SK-N-SH (cell line): ENCODE measurements around the gene SMURF1. TPM values are rescaled to one million over a fixed set of nuclear protein-coding genes. Genes with fewer than 3 reads are reported as not detected.

Source experiments
- CTCF ChIA-PET: fragments of 300-600, 350-600 bp; formaldehyde crosslinking; extraction: SDS; loops from one replicate; lab custom pipeline; 2021; lab: Yijun Ruan, JAX
- POLR2A ChIA-PET: fragments of 350-600 bp; sonication (Branson Sonifier 250); formaldehyde crosslinking; extraction: SDS; loops from one replicate; lab custom pipeline; 2020; ENCODE audit warnings: antibody characterized with exemption, inconsistent platforms; lab: Yijun Ruan, JAX
- DNase-seq: peaks from one replicate; pipeline ENCODE4 v3.0.0; 2012
- H2AFZ ChIP-seq: fragments of 200-600 bp; sonication (generic); 2 replicates; pipeline ENCODE4 v1.8.1; 2016; ENCODE audit warnings: antibody characterized with exemption, mild to moderate bottlenecking, low read depth
- H3F3A ChIP-seq: fragments of 200-600 bp; sonication (generic); replicated peaks from 2 replicates; pipeline ENCODE3; 2016; ENCODE audit warnings: antibody characterized with exemption, mild to moderate bottlenecking; ENCODE audit not compliant: insufficient read depth
- H3K27ac ChIP-seq, 2 experiments: fragments of 200-500 bp in 1 of 2; fragments of 200-600 bp in 1 of 2; sonication (Bioruptor generic) in 1 of 2; sonication (generic), shearing (Covaris generic) in 1 of 2; 2 replicates each; pipeline versions ENCODE4 v1.5.1 to v1.6.1; 2014 to 2016; ENCODE audit warnings: low read depth in 2 of 2, inconsistent platforms in 1 of 2, low read length in 1 of 2, mild to moderate bottlenecking in 1 of 2, mixed read lengths in 1 of 2
- H3K27me3 ChIP-seq: fragments of 200-600 bp; sonication (generic), shearing (Covaris generic); 2 replicates; pipeline ENCODE4 v1.6.1; 2016; ENCODE audit warnings: mixed run types; ENCODE audit not compliant: insufficient read depth
- H3K36me3 ChIP-seq, 2 experiments: fragments of 200-500 bp in 1 of 2; fragments of 200-600 bp in 1 of 2; sonication (Bioruptor generic) in 1 of 2; sonication (generic) in 1 of 2; replicated peaks in 1 of 2; 2 replicates each; pipeline versions ENCODE3 to v1.5.1; 2014 to 2016; ENCODE audit warnings: low read length in 1 of 2, mild to moderate bottlenecking in 1 of 2; ENCODE audit not compliant: insufficient read depth in 2 of 2, control insufficient read depth in 1 of 2
- H3K4me1 ChIP-seq, 2 experiments: fragments of 200-500 bp in 1 of 2; fragments of 200-600 bp in 1 of 2; sonication (Bioruptor generic) in 1 of 2; sonication (generic), shearing (Covaris generic) in 1 of 2; 2 replicates each; pipeline versions ENCODE4 v1.5.1 to v1.6.1; 2014 to 2016; ENCODE audit warnings: low read depth in 1 of 2, low read length in 1 of 2, mixed run types in 1 of 2; ENCODE audit not compliant: insufficient read depth in 2 of 2, control insufficient read depth in 1 of 2
- H3K4me2 ChIP-seq: fragments of 200-600 bp; sonication (generic), shearing (Covaris generic); 2 replicates; pipeline ENCODE4 v1.6.1; 2017; ENCODE audit warnings: mixed run types
- H3K4me3 ChIP-seq, 2 experiments: fragments of 200-500 bp in 1 of 2; fragments of 200-600 bp in 1 of 2; sonication (Bioruptor generic) in 1 of 2; sonication (generic), shearing (Covaris generic) in 1 of 2; 2 replicates each; pipeline versions ENCODE4 v1.5.1 to v1.8.1; 2014 to 2016; ENCODE audit warnings: low read depth in 2 of 2, inconsistent platforms in 1 of 2, low read length in 1 of 2, mild to moderate bottlenecking in 1 of 2, mixed read lengths in 1 of 2, moderate library complexity in 1 of 2
- H3K79me2 ChIP-seq: fragments of 200-600 bp; sonication (generic); 2 replicates; pipeline ENCODE4 v1.8.1; 2017; ENCODE audit warnings: mild to moderate bottlenecking; ENCODE audit not compliant: insufficient read depth
- H3K9ac ChIP-seq: fragments of 200-600 bp; sonication (generic); 2 replicates; pipeline ENCODE4 v1.6.1; 2017; ENCODE audit warnings: mixed run types
- H3K9me2 ChIP-seq: fragments of 200-600 bp; sonication (generic); 2 replicates; pipeline ENCODE4 v1.6.1; 2017; ENCODE audit warnings: mixed run types
- H3K9me3 ChIP-seq: fragments of 200-600 bp; sonication (generic); 2 replicates; pipeline ENCODE4 v1.6.1; 2017; ENCODE audit warnings: mixed run types, mild to moderate bottlenecking, moderate library complexity
- H4K20me1 ChIP-seq: fragments of 200-600 bp; sonication (generic); 2 replicates; pipeline ENCODE4 v1.6.1; 2017; ENCODE audit warnings: mild to moderate bottlenecking, mixed run types; ENCODE audit not compliant: insufficient read depth
- EP300 ChIP-seq, 2 experiments: IDR thresholded peaks; 2 replicates each; pipeline versions ENCODE4 v1.4.0 to v1.6.1; 2012; ENCODE audit warnings: borderline replicate concordance in 1 of 2, low read depth in 1 of 2, low read length in 1 of 2
- EZH2phosphoT487 ChIP-seq: fragments of 200-600 bp; sonication (generic); IDR thresholded peaks from 2 replicates; pipeline ENCODE4 v1.6.1; 2017; ENCODE audit warnings: low read depth, mixed run types, mild to moderate bottlenecking, antibody characterized with exemption, moderate library complexity, borderline replicate concordance
- FOSL2 ChIP-seq: IDR thresholded peaks from 2 replicates; pipeline ENCODE4 v1.4.0; 2012; ENCODE audit warnings: low read depth, mild to moderate bottlenecking, moderate library complexity, borderline replicate concordance
- FOXJ3 ChIP-seq: sonication (generic); formaldehyde crosslinking; IDR thresholded peaks from 2 replicates; pipeline ENCODE4 v1.5.1; 2020; ENCODE audit warnings: mild to moderate bottlenecking, missing genetic modification reagents
- FOXM1 ChIP-seq: IDR thresholded peaks from 2 replicates; pipeline ENCODE4 v1.4.0; 2012; ENCODE audit warnings: low read depth, mild to moderate bottlenecking
- GATA2 ChIP-seq: sonication (generic); formaldehyde crosslinking; IDR thresholded peaks from 2 replicates; pipeline ENCODE4 v1.5.0; 2020; ENCODE audit warnings: mild to moderate bottlenecking, missing genetic modification reagents
- MEF2A ChIP-seq: IDR thresholded peaks from 2 replicates; pipeline ENCODE4 v1.4.0; 2012; ENCODE audit warnings: low read depth, borderline replicate concordance
- MXI1 ChIP-seq: IDR thresholded peaks from 2 replicates; pipeline ENCODE4 v1.6.1; 2012; ENCODE audit warnings: mild to moderate bottlenecking, low read depth, low read length, improper control_type of control experiment
- NFIC ChIP-seq: IDR thresholded peaks from 2 replicates; pipeline ENCODE4 v1.4.0; 2012; ENCODE audit warnings: borderline replicate concordance
- NRF1 ChIP-seq: IDR thresholded peaks from 2 replicates; pipeline ENCODE4 v1.6.1; 2012; ENCODE audit warnings: low read depth, mild to moderate bottlenecking, low read length
- SIN3A ChIP-seq: IDR thresholded peaks from 2 replicates; pipeline ENCODE4 v1.6.1; 2012; ENCODE audit warnings: low read depth, mild to moderate bottlenecking, low read length, moderate library complexity, borderline replicate concordance
- SMC3 ChIP-seq: IDR thresholded peaks from 2 replicates; pipeline ENCODE4 v1.6.1; 2012; ENCODE audit warnings: low read depth, low read length, improper control_type of control experiment
- TAF1 ChIP-seq: IDR thresholded peaks from 2 replicates; pipeline ENCODE4 v1.6.1; 2012; ENCODE audit warnings: low read depth, mild to moderate bottlenecking, low read length, moderate library complexity, borderline replicate concordance
- TCF12 ChIP-seq: IDR thresholded peaks from 2 replicates; pipeline ENCODE4 v1.4.0; 2012
- TEAD4 ChIP-seq: IDR thresholded peaks from 2 replicates; pipeline ENCODE4 v1.4.0; 2012; ENCODE audit warnings: mild to moderate bottlenecking, borderline replicate concordance; ENCODE audit not compliant: insufficient read depth
- USF2 ChIP-seq: fragments of 150-350 bp; IDR thresholded peaks from 2 replicates; pipeline ENCODE4 v1.6.1; 2017; ENCODE audit warnings: antibody characterized with exemption, low read length, low read depth, borderline replicate concordance
- YY1 ChIP-seq: IDR thresholded peaks from 2 replicates; pipeline ENCODE4 v1.4.0; 2012; ENCODE audit warnings: low read depth, mild to moderate bottlenecking
- ZBTB33 ChIP-seq: IDR thresholded peaks from 2 replicates; pipeline ENCODE4 v1.4.0; 2012; ENCODE audit warnings: low read depth, borderline replicate concordance
- WGBS: methylation state at CpG from one replicate; pipeline ENCODE4 v1.1.6; 2017; ENCODE audit warnings: low lambda C conversion rate; 5-methylcytosine and 5-hydroxymethylcytosine counted together
- polyA plus RNA-seq, 3 experiments: library from polyadenylated mRNA; depleted of rRNA; stranded (reverse); fragments of >200 nt; gene quantifications; 2 replicates each; pipeline ENCODE4 v1.2.3, GENCODE V29; 2012
- TF ChIP-seq, protein P1 (sequence below): fragments of 200-600 bp; sonication (generic); IDR thresholded peaks from 2 replicates; pipeline ENCODE4 v1.6.1; 2017; ENCODE audit warnings: antibody characterized with exemption, mild to moderate bottlenecking, moderate library complexity

Gene SMURF1
- polyA plus RNA-seq, 1 of the 3 experiments (the other 2 are of a cell fraction): 12.9 TPM

- Histone ChIP-seq H3K79me2 (no peaks in the 10 kb centered on the region), H3K4me1 (peaks cover 0 to 2% of the 10 kb centered on the region in 2 experiments; a peak in 1 of 4 replicates), H3K4me3 (no peak overlapping the region), H3F3A (peaks cover 4% of the 10 kb centered on the region), H3K27me3 (no peaks in the 10 kb centered on the region), H2AFZ (no peak overlapping the region), H3K9me3 (no peaks in the 10 kb centered on the region), H3K4me2 (no peak overlapping the region), H3K36me3 (peaks cover 41 to 88% of the 10 kb centered on the region in 2 experiments), H3K27ac (no peak overlapping the region), H3K9me2 (no peaks in the 10 kb centered on the region), H4K20me1 (no peaks in the 10 kb centered on the region), H3K9ac (no peak overlapping the region)
- WGBS: 92% methylated on average over 10 of the region's 10 CpGs
- DNase-seq: no peak
- ChIA-PET CTCF (no interaction called here), POLR2A (no interaction called here)
- TF ChIP-seq FOXM1 (no peak), NRF1 (no peak), EZH2phosphoT487 (no peak), EP300 (IDR thresholded peaks at IDR 0.05; ENCODE audit: borderline replicate concordance in 1 of 2, low read depth in 1 of 2, low read length in 1 of 2) (no peak), SIN3A (no peak), FOSL2 (no peak), TAF1 (no peak), TCF12 (no peak), MEF2A (no peak), GATA2 (no peak), YY1 (no peak), FOXJ3 (CRISPR knock-in tag) (no peak), USF2 (no peak), SMC3 (no peak), NFIC (no peak), TEAD4 (no peak), MXI1 (no peak), ZBTB33 (no peak)
- TF ChIP-seq, protein P1, sequence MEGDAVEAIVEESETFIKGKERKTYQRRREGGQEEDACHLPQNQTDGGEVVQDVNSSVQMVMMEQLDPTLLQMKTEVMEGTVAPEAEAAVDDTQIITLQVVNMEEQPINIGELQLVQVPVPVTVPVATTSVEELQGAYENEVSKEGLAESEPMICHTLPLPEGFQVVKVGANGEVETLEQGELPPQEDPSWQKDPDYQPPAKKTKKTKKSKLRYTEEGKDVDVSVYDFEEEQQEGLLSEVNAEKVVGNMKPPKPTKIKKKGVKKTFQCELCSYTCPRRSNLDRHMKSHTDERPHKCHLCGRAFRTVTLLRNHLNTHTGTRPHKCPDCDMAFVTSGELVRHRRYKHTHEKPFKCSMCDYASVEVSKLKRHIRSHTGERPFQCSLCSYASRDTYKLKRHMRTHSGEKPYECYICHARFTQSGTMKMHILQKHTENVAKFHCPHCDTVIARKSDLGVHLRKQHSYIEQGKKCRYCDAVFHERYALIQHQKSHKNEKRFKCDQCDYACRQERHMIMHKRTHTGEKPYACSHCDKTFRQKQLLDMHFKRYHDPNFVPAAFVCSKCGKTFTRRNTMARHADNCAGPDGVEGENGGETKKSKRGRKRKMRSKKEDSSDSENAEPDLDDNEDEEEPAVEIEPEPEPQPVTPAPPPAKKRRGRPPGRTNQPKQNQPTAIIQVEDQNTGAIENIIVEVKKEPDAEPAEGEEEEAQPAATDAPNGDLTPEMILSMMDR: no peak
These were observed 144.8 kb downstream of the SMURF1 start for GRCh38 chr7:98998821-98999725.
